Activated naive CD4-positive, alpha-beta T cell treated with anti-CD3 and anti-CD28 coated beads, Interleukin-2, amount 50 U/mL, for 24 hours (primary cell): ENCODE results near the gene TC2N.
"Not testable (repeated sequence)": the region's sequence is repeated elsewhere in the genome, so short reads cannot be mapped to it uniquely, and the experiment has no call there.

Experiments
- H3K27ac Mint-ChIP-seq: one replicate; pipeline ENCODE4 v1.8.0; 2021; ENCODE audit warnings: mild to moderate bottlenecking, mixed read lengths
- H3K27me3 Mint-ChIP-seq: one replicate; pipeline ENCODE4 v1.8.0; 2021; ENCODE audit warnings: mixed read lengths
- H3K36me3 Mint-ChIP-seq: one replicate; pipeline ENCODE4 v1.8.0; 2021; ENCODE audit warnings: mixed read lengths
- H3K4me1 Mint-ChIP-seq: one replicate; pipeline ENCODE4 v1.8.0; 2021; ENCODE audit warnings: mixed read lengths
- H3K4me3 Mint-ChIP-seq: one replicate; pipeline ENCODE4 v1.8.0; 2021; ENCODE audit warnings: mild to moderate bottlenecking, mixed read lengths
- H3K9me3 Mint-ChIP-seq: one replicate; pipeline ENCODE4 v1.8.0; 2021; ENCODE audit warnings: mixed read lengths

The TC2N gene

DNA sequence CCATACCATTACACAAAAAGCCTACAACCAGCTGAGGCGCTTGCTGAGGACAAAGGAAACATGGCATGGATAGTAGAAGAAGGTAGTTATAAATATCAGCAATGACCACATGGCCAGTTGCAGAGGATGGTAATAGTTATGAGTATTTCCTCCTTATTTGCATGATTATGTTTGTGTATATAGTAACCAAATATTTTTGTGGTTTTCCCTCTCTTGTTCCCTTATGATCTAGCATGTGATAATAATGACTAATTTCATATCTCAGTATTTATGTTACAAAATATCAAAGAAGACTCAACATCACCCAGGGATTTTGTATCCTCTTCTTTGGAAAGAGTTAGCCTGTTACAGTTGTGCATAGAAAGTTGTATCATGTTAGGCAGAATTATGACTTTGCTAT is 122.0 kb downstream of the TC2N start:
- H3K36me3 Mint-ChIP-seq, result peaks cover 4% of the 10 kb centered on the region
- no peaks in the 10 kb centered on the region for H3K9me3 Mint-ChIP-seq
- H3K4me3 Mint-ChIP-seq, result no peak overlapping the region
- no peak overlapping the region for H3K27ac Mint-ChIP-seq
- H3K27me3 Mint-ChIP-seq, result no peaks in the 10 kb centered on the region
- H3K4me1 Mint-ChIP-seq, result no peaks in the 10 kb centered on the region

DNA sequence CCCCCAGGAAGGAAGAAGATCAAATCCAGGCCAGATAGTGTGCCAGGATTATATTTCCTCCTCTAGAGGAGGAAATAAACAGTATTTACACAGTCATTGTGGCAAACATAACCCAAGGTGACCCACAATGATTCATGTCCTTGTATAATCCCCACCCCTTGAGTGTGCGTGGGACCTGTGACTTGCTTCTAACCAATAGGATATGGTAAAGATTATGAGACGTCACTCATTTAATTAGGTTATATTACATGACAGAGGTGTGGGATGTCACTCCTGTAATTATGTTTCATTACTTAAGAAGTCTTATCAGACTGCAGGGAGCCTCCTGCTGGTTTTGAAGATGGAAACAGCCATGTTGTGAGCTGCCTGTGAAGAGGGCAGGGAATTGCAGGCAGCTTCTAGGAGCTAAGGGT is 123.3 kb downstream of the TC2N start:
- H3K36me3 Mint-ChIP-seq, result peaks cover 7% of the 10 kb centered on the region
- no peaks in the 10 kb centered on the region for H3K27me3 Mint-ChIP-seq
- no peak overlapping the region for H3K4me3 Mint-ChIP-seq
- H3K27ac Mint-ChIP-seq, result no peak overlapping the region
- peaks cover 5% of the 10 kb centered on the region for H3K9me3 Mint-ChIP-seq
- H3K4me1 Mint-ChIP-seq, result no peaks in the 10 kb centered on the region

DNA sequence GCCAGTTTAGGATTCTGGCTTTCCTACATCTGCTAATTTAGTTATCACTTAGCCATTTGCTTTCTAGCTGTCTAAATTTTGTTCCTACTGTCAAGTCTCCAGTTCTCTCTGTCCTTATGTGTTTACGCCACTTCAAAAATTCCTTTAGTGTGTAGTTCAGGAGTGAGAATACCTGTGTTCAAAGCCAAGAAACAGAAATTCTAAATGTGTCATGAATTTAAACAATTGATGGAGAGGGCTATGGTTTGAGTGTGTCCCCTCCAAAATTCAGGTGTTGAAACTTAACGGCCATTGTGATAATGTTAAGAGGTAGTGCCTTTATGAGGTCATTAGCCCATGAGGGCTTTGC is 124.1 kb downstream of the TC2N start:
- peaks cover 5% of the 10 kb centered on the region for H3K36me3 Mint-ChIP-seq
- no peak overlapping the region for H3K27ac Mint-ChIP-seq
- H3K9me3 Mint-ChIP-seq, result peaks cover 5% of the 10 kb centered on the region

DNA sequence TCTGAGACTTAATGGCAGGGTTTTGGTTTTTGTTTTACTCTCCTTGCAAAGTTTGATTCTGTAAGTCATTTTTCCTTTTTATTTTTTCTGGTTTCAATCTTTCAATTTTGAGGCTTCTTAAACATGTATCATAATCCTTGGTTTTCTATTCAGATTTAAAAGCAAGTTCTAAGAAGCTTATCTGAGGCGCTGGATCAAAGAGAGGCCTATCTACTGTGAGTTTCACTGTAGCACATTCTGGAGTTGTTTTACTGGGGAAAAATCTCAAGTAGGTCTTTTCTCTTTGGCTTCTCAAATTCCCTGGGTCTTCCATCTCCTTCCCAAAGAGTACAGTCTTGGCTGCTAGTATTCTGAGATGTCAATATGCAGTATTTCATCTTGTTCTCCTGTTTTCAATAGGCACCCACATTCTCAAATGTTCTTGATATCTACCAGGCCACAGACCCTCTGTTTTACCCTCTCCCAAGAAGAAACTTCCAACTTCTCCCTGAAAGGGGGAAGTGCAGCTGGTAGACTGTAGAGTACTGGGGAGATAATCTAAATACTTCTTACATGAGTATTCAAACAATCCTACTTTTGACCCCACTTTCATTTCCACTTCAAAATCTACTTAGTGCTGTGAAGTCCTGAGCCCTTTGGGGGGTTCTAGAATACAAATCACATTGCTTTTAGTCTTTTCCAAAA is 124.6 kb downstream of the TC2N start:
- no peaks in the 10 kb centered on the region for H3K4me1 Mint-ChIP-seq
- H3K4me3 Mint-ChIP-seq, result no peak overlapping the region
- no peak overlapping the region for H3K27ac Mint-ChIP-seq
- no peaks in the 10 kb centered on the region for H3K27me3 Mint-ChIP-seq
- H3K36me3 Mint-ChIP-seq, result peaks cover 8% of the 10 kb centered on the region
- H3K9me3 Mint-ChIP-seq, result peaks cover 5% of the 10 kb centered on the region

More for the DNA sequence above, 124.1 kb downstream of the TC2N start:
- no peaks in the 10 kb centered on the region for H3K4me1 Mint-ChIP-seq
- no peak overlapping the region for H3K4me3 Mint-ChIP-seq
- H3K27me3 Mint-ChIP-seq, result no peaks in the 10 kb centered on the region

DNA sequence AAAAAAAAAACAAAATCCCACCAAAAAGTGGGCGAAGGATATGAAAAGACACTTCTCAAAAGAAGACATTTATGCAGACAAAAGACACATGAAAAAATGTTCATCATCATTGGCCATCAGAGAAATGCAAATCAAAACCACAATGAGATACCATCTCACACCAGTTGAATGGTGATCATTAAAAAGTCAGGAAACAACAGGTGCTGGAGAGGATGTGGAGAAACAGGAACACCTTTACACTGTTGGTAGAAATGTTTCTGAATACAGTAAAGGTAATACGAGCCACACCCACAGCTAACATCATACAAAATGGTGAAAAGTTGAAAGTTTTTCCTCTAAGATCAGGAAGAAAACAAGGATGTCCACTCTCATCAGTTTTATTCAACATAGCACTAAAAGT is 127.5 kb downstream of the TC2N start:
- peaks cover 14% of the 10 kb centered on the region for H3K36me3 Mint-ChIP-seq
- not testable (repeated sequence) for H3K27ac Mint-ChIP-seq, H3K4me3 Mint-ChIP-seq, H3K4me1 Mint-ChIP-seq, H3K27me3 Mint-ChIP-seq, H3K9me3 Mint-ChIP-seq

DNA sequence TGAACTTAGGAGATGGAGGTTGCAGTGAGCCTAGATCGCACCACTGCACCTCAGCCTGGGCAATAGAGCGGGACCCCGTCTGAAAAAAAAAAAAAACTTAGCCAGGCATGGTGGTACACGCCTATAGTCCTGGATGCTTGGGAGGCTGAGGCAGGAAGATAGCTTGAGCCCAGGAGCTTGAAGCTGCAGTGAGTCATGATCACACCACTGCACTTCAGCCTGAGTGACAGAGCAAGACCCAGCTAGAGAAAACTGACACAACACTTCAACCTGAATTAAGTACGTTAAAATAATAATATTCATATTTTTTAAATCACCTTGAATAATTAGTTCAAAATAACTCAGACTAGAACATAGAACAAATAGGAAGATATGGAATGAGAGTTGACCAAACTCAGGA is 129.7 kb downstream of the TC2N start:
- Mint-ChIP-seq H3K9me3 (peaks cover 5% of the 10 kb centered on the region), H3K27ac (no peak overlapping the region), H3K27me3 (no peaks in the 10 kb centered on the region), H3K36me3 (peaks cover 14% of the 10 kb centered on the region), H3K4me3 (no peak overlapping the region), H3K4me1 (peaks cover 7% of the 10 kb centered on the region)

DNA sequence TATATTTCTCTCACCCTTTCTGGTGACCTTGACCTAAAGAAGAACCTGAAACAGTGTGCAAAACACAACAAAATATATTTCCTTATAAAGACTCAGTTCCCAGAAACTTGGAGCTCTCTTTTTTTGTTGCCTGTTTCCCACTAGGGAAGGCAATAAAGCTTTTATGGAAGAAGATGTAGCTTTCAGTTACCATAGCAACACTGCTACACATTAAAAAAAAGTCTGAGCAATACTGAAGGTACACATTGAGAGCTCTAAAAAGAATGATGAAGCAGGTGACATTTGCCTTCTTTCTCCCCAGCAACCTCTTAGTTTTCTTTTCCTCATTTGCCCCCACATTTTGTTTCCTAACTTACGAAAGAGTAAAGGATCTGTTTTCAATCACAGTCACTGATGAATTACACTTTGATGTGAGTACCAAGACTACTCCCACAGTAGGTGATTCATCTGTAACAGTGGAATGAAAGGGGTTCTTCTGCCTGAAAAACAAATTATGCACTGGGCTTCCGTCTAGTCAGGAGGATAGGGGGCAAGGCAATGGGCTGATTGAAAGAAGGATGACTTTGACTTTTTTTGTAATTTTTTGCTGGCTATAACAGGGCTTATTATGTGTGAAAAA is 134.4 kb downstream of the TC2N start:
- Mint-ChIP-seq H3K27ac (no peak overlapping the region), H3K27me3 (no peaks in the 10 kb centered on the region), H3K9me3 (no peaks in the 10 kb centered on the region), H3K4me1 (peaks cover 7% of the 10 kb centered on the region), H3K4me3 (no peak overlapping the region), H3K36me3 (peaks cover 7% of the 10 kb centered on the region)

DNA sequence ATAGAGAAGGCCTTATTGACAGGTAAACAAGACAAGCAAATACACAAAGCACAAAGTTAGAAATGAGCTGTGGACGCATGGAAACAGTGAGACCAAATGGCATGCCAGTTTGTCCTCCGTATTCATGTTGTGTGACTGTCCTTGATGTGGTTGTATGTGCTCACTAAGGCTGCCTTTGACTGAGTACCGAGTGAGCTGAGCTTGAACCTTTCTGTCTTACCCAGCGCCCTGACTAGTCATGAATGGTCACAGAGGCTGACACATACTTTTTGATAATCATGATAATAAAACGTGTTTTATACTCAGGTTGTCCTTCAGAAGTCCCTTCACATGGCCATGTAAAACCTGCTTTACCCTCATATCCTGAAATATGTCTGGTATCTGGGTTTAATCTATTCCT is 134.9 kb downstream of the TC2N start:
- Mint-ChIP-seq H3K4me3 (no peak overlapping the region), H3K27ac (no peak overlapping the region), H3K27me3 (no peaks in the 10 kb centered on the region), H3K9me3 (no peaks in the 10 kb centered on the region), H3K36me3 (peaks cover 6% of the 10 kb centered on the region), H3K4me1 (peaks cover 7% of the 10 kb centered on the region)

DNA sequence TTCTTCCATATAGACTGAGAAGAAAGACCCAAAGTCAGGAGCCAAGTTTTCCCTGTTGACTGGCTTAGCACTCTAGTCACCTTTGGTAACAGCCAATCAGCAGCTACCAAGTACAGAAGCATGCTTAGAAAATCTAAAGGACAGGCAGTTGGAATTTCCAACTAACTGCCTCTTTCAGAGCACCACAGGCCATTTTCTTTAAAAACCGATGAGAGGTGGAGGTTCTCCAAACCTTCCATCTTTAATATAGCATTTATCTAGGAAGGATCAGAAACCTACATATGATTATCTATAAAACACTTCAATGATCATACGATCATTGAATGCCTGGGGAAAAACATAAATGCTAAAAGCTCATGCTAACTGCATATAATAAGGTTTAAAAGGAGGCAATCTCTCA is 135.3 kb downstream of the TC2N start, which contains the start of gene CATSPERB:
TSS of gene CATSPERB (minus strand) at position 101 of the 400 bp plus-strand sequence. CDS start 2,607 bp downstream, outside the sequence.
- Mint-ChIP-seq H3K4me3 (no peak within 1 kb of the TSS), H3K4me1 (peaks cover 7% of the 10 kb centered on the region), H3K9me3 (no peaks in the 10 kb centered on the region), H3K27ac (no peak within 1 kb of the TSS), H3K27me3 (no peaks in the 10 kb centered on the region), H3K36me3 (peaks cover 6% of the 10 kb centered on the region)

DNA sequence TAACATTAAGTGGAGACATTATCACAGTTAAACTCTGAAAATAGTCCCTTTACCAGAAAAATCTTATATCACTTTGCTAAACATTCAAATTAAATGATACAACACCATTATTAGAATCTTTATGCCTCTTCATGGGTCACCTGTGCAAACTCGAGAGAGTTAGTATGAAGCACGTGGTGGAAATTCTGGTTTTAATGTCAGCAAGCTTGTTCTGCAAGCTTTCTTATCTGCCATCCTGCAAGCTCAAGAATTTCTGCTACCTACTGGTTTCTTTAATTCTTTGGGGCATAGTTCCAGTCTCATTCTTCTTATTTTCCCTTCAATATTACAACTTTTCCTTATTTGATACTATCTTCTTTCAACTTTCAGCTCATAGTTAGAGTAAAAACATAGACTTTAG is 136.3 kb downstream of the TC2N start:
- Mint-ChIP-seq H3K4me3 (no peak overlapping the region), H3K36me3 (peaks cover 3% of the 10 kb centered on the region), H3K4me1 (peaks cover 7% of the 10 kb centered on the region), H3K27me3 (no peaks in the 10 kb centered on the region), H3K27ac (no peak overlapping the region), H3K9me3 (no peaks in the 10 kb centered on the region)

DNA sequence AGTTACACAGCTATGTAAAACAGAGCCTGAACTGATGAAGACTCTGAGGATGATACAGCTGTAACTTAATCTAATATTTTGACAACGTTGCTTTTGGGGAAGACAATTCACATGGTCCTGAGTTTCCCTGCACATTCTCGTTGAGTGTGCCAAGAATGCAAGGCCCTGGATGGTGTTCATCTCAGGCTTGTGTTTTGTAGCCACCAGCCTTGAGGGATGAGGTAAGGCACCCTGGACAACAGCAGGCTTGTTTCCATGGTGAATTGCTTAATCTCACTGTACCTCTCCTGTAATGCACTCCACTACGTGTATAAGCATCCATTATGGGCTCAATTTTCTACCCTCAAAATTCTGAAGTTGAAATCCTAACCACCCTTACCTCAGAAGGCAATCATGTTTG is 137.6 kb downstream of the TC2N start:
- no peak overlapping the region for H3K4me3 Mint-ChIP-seq
- H3K36me3 Mint-ChIP-seq, result no peaks in the 10 kb centered on the region
- no peaks in the 10 kb centered on the region for H3K9me3 Mint-ChIP-seq
- H3K27ac Mint-ChIP-seq, result no peak overlapping the region
- H3K27me3 Mint-ChIP-seq, result no peaks in the 10 kb centered on the region
- peaks cover 7% of the 10 kb centered on the region for H3K4me1 Mint-ChIP-seq
